GM18526 (cell line): ENCODE results near the gene ELMO3.
A peak's percentile ranks its signal among the peaks of the same experiment; 100 is the strongest.

ENCODE experiments used
- POLR2A ChIP-seq: IDR thresholded peaks from 3 replicates; pipeline ENCODE4 v1.6.1; 2011; ENCODE audit not compliant: insufficient read length; ENCODE audit errors: extremely low read depth

The ELMO3 gene

DNA sequence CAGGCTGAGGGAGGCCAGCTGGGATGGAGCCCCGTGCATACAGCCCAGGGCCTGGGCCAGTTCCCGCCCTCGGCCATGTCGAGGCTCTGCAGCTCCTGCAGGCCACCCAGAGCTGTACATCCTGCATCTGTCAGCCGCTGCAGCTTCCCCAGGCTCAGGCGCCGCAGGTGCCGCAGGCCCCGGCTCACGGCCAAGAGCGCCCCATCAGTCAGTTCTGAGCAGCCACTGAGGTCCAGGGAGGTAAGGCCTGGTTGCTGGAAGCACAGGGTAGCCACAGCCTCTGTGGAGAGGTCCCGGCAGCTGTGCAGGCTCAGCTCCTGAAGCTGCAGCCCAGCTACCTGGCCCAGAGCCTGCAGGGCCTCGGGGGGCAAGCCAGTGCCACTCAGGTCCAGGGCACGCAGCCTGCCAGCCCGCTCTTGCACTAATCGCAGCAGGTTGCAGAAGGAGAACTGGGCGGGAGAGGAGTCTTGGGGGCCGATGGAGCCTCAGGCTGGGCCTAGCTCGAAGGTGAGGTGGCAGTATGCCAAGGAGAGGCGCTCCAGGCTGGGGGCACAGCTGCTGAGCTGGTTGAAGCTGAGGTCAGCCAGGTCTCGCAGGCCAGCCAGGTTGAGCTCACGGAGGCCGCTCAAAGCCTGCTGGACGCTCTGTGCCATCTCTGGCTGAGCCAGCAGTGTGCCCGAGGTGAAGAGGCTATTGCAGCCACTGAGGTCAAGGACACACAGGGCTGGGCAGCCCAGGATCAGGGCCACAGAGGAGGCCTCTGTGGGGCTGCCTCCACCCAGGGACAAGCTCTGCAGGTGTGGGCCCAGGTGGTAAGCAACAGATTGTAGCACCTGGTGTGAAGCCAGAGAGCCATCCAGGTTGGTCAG lies 11.4 kb downstream of the ELMO3 start:
- no peak for TF ChIP-seq POLR2A

GRCh38 chr16:67211674-67212073 lies 12.7 kb downstream of the ELMO3 start:
- TF ChIP-seq POLR2A, result no peak

GRCh38 chr16:67212766-67213165 lies 13.8 kb downstream of the ELMO3 start:
- TF ChIP-seq POLR2A, result no peak

GRCh38 chr16:67213197-67214019 lies 14.5 kb downstream of the ELMO3 start:
- no peak for TF ChIP-seq POLR2A

DNA sequence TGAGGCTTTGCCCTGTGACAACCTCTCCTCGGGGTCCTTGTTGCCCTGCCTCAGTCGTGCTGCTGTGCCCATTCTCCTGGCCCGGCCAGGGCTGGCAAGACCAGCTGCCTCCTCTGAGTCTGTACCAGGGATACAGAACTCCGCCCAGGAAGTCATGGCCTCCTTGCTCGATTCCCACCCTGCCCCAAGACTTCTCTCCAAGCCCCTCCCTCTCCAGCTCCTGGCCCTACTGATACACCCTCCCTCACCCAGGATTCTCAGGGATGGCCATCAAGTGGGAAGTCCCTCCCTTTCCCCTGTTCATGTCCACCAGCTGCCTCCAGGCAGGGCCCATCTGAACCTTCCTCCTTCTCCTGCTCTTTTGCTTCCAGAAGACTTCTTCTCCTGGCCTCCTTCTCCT lies 16.8 kb downstream of the ELMO3 start:
- TF ChIP-seq POLR2A, result no peak

GRCh38 chr16:67216612-67217490 lies 17.9 kb downstream of the ELMO3 start:
- TF ChIP-seq POLR2A, result no peak

DNA sequence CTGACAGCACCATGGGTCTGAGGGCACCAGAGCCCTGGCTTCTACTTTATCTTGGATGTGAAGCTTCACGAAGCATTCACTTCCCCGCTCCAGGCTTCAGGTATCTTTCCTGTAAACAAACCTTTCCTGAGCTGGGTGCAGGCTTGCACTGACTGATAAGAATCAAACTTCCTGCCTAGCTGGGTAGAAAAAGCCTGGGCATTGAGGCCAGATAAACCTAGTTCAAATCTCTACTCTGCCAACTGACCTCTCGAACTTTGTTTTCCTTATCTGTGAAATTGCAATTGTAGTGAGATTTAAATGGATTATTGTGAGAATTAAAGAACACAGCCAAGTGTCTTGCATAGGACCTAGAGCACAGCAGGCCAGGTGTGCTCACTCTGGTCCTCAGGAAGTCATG lies 25.1 kb downstream of the ELMO3 start:
- TF ChIP-seq POLR2A, result no peak

- no peak for TF ChIP-seq POLR2A
Observed at GRCh38 chr16:67226295-67226803, 27.4 kb downstream of the ELMO3 start.

DNA sequence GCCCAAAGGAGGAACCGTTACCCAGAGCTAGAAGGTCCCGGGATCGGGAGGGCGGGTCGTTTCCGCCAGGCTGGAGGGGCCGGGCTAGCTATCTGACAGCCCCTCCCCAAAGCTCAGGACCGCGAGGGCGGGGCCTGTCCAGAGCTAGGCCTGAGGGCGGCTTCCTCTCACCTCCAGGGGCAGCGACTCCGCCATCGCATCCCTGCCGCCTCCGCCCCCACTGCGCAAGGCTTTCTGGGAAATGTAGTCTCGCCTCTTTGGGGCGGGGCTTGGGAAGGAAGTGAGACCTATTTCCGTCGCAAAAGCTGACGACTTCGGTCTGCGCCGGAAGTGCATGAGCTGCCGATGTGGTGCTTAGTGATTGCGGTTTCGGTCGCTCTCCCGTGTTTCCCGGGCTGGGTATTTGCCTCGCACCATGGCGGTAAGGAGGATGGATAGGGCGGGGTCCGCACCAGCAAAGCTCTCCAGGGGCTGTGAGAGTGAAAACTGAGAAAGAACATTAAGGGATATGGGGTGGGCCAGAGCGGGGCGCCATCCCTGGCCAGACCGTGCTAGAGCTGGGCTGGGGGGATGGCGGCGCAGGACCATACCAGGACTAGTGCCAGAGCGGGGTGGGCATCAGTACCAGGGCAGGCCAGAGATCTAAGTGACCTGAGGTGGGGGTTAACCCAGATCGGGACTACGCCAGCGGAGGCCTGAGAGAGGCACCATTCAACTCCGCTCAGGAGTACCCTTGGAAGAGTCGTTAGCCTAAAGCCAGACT lies 28.1 kb downstream of the ELMO3 start, which contains the start of gene TMEM208:
Gene TMEM208, plus strand, starts transcription at position 327 of the 763 bp plus-strand sequence. Its CDS starts 89 bp downstream, at position 416.
- peak; percentile 70 for TF ChIP-seq POLR2A

DNA sequence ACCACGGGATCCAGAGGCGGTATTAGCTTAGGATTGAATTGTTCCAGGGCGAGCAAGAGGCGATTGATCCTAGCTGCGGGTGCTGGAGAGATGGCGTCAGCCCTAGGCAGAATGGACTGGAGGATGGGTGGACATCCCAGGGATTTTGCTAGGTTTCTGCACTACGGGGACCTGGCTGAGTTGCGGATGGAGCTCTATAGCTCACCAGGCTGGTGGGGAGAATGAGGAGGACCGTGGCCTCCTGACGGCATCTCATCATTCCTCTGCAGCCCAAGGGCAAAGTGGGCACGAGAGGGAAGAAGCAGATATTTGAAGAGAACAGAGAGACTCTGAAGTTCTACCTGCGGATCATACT lies 28.6 kb downstream of the ELMO3 start:
- no peak for TF ChIP-seq POLR2A

- no peak for TF ChIP-seq POLR2A
Observed at GRCh38 chr16:67228034-67228785, 29.3 kb downstream of the ELMO3 start.

- TF ChIP-seq POLR2A, result no peak
Observed at GRCh38 chr16:67228905-67229304, 30.0 kb downstream of the ELMO3 start.
